Stimulated activated CD8-positive, alpha-beta memory T cell treated with anti-CD3 and anti-CD28 coated beads, Interleukin-12 subunit alpha, Interleukin-12 subunit beta, amount 100 ng/mL, for 4 hours (primary cell): ENCODE data around the gene SUCNR1.
"Not testable (repeated sequence)": the region's sequence is repeated elsewhere in the genome, so short reads cannot be mapped to it uniquely, and the experiment has no call there.

Source experiments
- DNase-seq: peaks from one replicate; pipeline ENCODE4 v3.0.0-alpha.2; 2020; ENCODE audit warnings: low read depth

Gene SUCNR1

GRCh38 chr3:151900884-151901643 is 27.6 kb downstream of the SUCNR1 start:
- no peak for DNase-seq

- no peak for DNase-seq
Measured at GRCh38 chr3:151901644-151902285, 28.3 kb downstream of the SUCNR1 start.

GRCh38 chr3:151903501-151903991 is 30.1 kb downstream of the SUCNR1 start:
- DNase-seq = no peak

DNA sequence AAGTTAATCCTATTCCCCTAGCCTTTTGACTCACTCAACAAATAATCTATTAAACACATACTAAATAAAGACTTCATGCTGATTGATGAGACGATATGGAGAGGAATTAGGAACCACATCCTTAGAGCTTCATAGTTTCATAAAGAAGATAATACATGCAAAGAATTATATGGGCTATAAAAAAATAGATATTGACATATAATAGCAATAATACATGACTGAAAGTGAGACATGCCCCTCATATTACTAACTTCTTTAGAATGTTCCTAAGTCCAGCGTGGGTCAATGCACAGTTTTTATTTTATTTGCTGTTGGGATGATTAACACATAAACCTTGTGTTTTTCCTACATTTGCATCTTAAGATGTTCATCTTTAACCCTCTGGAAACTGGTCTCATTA is 32.2 kb downstream of the SUCNR1 start:
- DNase-seq = no peak

DNA sequence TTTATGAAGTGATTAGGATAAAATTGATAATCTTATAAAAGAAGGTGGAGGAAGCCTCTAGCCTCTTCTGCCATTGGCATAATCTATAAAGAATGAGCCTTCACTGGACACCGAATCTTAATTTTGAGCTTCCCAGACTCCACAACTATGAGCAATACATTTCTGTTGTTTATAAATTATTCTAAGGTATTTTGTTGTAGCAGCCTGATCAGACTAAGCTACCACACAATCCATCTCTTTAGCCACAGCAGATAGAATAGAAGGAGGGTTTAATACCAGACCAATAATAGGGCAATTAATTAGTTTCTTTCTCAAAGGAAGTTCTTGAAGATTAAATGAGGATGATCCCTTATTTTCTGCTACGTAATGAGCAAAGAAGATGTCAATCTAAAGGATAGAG is 33.3 kb downstream of the SUCNR1 start:
- DNase-seq = no peak

DNA sequence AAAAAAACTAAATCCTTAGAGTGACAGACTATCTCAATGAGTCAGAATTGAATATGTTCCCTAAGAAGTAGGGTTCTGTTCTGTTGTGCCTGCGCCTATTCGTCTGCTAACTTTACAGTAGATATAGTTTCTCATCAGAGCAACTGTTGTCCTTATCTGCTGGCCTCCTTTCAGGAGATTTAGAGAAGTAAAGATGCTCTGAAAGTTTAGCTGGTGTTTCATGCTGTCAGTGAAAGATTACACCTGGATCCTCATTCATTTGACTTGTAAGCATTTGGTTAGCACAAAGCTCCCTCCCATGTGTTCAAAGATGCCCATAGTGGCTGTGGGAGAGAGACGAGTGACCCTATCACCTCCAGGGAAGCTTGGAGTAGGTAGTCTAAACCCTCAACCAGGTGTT is 35.0 kb downstream of the SUCNR1 start:
- DNase-seq = no peak

DNA sequence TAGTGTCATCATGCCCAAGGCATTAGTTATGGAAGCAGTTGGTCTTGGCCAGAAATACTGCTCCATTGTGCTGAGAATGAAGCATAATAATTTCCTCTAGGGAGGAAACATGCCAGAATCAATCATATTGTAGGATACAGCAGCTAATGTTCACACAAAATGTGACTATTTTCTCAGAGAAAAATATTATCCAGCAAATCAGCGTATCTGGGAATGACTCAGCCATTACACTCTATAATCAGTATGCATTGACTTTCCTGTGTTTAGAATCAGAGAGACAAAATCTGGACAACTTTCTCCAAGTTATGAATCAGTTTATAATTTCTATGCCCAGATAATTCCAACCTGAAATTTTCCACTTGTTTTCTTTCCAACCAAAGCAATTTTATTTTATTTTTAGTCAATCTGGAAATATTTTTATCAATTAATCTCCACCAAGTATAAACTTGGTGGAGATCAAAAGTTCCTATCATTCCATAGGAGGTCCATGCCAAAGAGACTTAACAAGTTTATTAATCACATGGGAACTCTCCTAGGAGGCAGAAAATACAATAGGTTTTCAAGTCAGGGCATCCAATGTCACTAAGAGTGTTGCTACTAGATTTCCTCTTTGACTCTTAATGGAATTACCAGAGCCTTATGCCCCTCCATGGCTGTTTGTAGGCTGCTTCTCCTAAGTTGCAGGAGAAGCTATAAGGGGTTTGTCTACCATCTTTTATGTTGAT is 36.4 kb downstream of the SUCNR1 start:
- DNase-seq = no peak

- DNase-seq = no peak
Measured at GRCh38 chr3:151911462-151911861, 38.0 kb downstream of the SUCNR1 start.

DNA sequence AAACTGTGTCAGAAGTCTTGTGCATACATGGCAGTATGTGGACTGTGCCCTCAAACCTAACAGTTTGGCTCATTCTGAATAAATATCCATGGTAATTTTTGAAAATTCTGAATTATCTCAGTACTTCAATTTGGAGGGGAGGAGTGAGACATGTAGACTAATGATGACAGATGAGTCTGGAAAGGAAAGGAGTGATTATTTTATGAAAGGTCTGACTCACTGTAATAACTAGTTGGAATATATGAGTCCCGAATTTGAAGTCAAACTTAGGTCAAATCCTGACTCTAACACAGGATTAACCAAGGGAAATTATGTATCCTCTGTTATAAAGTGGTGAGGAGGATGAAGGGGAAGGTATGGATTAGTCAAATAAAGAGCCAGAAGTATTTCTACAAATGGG is 38.6 kb downstream of the SUCNR1 start:
- DNase-seq = no peak

- no peak for DNase-seq
Measured at GRCh38 chr3:151916781-151917180, 43.3 kb downstream of the SUCNR1 start.

GRCh38 chr3:151918253-151919029 is 45.0 kb downstream of the SUCNR1 start:
- DNase-seq = no peak

DNA sequence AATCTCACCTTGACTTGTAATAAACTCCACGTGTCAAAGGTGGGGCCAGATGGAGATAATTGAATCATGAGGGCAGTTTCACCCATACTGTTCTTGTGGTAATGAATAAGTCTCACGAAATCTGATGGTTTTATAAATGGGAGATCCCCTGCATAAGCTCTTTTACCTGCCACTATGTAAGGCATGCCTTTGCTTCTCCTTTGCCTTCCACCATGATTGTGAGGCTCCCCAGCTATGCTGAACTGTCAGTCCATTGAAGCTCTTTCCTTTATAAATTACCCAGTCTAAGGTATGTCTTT is 45.5 kb downstream of the SUCNR1 start:
- DNase-seq = no peak

DNA sequence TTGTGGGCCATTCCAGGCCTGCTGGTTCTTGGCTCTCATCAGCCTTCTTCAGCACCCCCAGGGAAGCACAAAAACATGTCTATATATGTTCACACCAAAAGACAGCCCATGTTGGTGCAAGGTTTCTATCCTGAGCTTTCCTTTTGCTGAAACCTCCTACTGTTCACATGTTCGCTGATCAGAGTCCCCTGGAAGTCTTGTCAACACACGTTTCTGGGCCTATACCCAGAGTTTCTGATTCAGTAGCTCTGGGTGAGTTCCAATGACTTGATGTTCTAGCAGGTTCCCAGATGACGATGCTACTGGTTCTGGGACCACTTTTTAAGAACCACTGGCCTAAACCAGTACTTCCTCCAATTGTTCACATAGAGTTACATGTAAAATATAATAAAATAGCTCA is 46.0 kb downstream of the SUCNR1 start:
- no peak for DNase-seq

GRCh38 chr3:151923901-151924300 is 50.5 kb downstream of the SUCNR1 start:
- DNase-seq = no peak

DNA sequence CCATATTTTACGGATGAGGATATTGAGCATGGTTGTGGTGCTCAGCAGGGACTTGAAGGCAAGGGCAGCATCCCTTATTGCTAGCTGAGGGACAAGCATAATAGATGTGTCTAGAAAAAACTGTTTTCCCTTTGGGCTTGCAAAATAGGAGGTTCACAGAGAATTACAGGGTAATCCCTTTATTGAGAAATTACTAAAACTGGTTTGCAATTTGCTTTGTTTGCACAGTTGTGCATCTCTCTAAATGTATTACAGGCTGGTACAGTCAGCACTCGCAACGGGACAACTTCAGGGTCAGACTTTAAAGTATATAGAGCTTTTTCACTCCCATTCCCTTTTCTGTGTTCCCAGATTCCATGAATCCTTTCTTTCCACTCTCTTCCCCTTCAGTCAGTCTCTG is 51.3 kb downstream of the SUCNR1 start:
- DNase-seq = no peak

GRCh38 chr3:151925419-151925818 is 52.0 kb downstream of the SUCNR1 start:
- DNase-seq = no peak

DNA sequence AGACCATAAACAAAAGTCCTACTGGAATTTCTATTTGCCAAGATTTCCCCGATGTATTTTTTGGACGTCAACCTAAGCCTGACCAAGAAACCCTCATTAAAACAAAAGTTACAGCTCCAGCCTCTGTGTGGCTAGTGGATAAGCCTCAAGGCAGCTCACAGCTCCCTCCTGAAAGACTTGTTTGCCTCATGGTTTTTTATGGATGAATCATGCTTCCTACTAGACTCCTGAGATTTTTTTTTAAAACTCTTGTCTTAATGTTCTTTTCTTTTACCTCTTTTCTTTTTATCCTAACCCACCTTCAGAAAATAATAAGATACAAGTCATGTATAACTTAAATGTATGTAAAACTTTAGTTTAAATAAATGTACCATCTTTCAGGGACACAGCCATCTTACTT is 52.4 kb downstream of the SUCNR1 start:
- no peak for DNase-seq

- no peak for DNase-seq
Measured at GRCh38 chr3:151926956-151927355, 53.5 kb downstream of the SUCNR1 start.

DNA sequence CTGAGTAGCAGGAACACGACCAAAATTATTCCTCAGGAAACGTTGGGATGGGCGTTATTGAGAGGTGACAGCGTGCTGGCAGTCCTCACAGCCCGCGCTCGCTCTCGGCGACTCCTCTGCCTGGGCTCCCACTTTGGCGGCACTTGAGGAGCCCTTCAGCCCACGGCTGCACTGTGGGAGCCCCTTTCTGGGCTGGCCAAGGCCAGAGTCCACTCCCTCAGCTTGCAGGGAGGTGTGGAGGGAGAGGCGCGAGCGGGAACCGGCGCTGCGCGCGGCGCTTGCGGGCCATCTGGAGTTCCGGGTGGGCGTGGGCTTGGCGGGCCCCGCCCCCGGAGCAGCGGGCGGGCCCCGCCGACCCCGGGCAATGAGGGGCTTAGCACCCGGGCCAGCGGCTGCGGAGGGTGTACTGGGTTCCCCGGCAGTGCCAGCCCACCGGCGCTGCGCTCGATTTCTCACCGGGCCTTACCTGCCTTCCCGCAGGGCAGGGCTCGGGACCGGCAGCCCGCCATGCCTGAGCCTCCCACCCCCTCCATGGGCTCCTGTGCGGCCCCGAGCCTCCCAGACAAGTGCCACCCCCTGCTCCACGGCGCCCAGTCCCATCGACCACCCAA is 54.6 kb downstream of the SUCNR1 start:
- not testable (repeated sequence) for DNase-seq

GRCh38 chr3:151931171-151931570 is 57.7 kb downstream of the SUCNR1 start:
- no peak for DNase-seq

- no peak for DNase-seq
Measured at GRCh38 chr3:151933234-151933853, 59.9 kb downstream of the SUCNR1 start.
